Measurements from ENCODE around the gene SGO2.

GRCh38 chr2:200614249-200614648 lies 88.2 kb downstream of the SGO2 start:
- TF ChIP-seq EZH2phosphoT487 (IDR thresholded peaks at IDR 0.05; ENCODE audit: insufficient read depth, low read depth) (no peak), EZH2 (IDR thresholded peaks at IDR 0.05; ENCODE audit: insufficient read depth, poor library complexity, severe bottlenecking) (no peak)
